ENCODE measurements around the gene DUS1L.

DUS1L gene

GRCh38 chr17:82106688-82107305 lies 41.2 kb upstream of the DUS1L start:
- peaks cover 18% of the 10 kb centered on the region for H3K4me1 Mint-ChIP-seq
- H3K27ac Mint-ChIP-seq (ENCODE audit: low read depth) = peak overlapping the region; percentile 96
- H3K27me3 Mint-ChIP-seq = no peaks in the 10 kb centered on the region
- peak overlapping the region; percentile 90 for H3K4me3 Mint-ChIP-seq
- peak; percentile 13 for ATAC-seq (replicated peaks; ENCODE audit: extremely low read depth, poor library complexity, severe bottlenecking)
- H3K9me3 Mint-ChIP-seq = no peaks in the 10 kb centered on the region
- H3K36me3 Mint-ChIP-seq (ENCODE audit: insufficient read depth) = peaks cover 4% of the 10 kb centered on the region
- no peak for DNase-seq (ENCODE audit: low spot score in 2 of 2)

- peak in 1 of 2 donors; percentile 31 for DNase-seq (ENCODE audit: low spot score in 2 of 2)
- Mint-ChIP-seq H3K27me3 (no peaks in the 10 kb centered on the region), H3K4me1 (peaks cover 18% of the 10 kb centered on the region), H3K4me3 (peak overlapping the region; percentile 90), H3K36me3 (ENCODE audit: insufficient read depth) (peaks cover 6% of the 10 kb centered on the region), H3K27ac (ENCODE audit: low read depth) (peak overlapping the region; percentile 96), H3K9me3 (no peaks in the 10 kb centered on the region)
- ATAC-seq (replicated peaks; ENCODE audit: extremely low read depth, poor library complexity, severe bottlenecking) = peak; percentile 76
Observed at GRCh38 chr17:82105882-82106687, 40.5 kb upstream of the DUS1L start.

DNA sequence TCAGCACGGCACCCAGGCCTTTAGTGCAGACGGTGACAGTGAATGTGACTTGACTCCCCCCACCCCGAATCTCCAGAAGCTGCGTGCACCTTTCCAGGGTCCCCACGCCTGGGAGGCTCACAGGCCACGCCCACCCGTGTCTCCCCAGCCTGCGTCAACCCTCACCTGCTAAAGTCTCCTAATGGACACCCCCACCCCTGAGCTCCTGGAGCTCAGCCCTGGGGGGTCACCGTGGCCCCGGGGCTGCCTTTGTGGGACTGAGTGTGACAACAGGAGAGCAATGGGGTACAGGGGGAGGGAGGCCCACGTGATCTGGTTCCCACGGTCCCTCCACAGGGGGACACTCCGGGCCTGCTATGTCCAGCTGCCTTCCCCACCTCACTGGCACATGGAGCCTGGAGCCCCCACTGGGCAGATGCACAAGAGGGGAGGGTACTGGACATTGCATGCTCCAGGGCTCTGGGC lies 39.8 kb upstream of the DUS1L start:
- H3K4me1 Mint-ChIP-seq = peaks cover 18% of the 10 kb centered on the region
- peaks cover 6% of the 10 kb centered on the region for H3K36me3 Mint-ChIP-seq (ENCODE audit: insufficient read depth)
- no peak for ATAC-seq (replicated peaks; ENCODE audit: extremely low read depth, poor library complexity, severe bottlenecking)
- no peak for DNase-seq (ENCODE audit: low spot score in 2 of 2)
- H3K27ac Mint-ChIP-seq (ENCODE audit: low read depth) = peak overlapping the region; percentile 96
- no peaks in the 10 kb centered on the region for H3K27me3 Mint-ChIP-seq
- no peaks in the 10 kb centered on the region for H3K9me3 Mint-ChIP-seq
- H3K4me3 Mint-ChIP-seq = peak overlapping the region; percentile 90

GRCh38 chr17:82104797-82105416 lies 39.3 kb upstream of the DUS1L start:
- Mint-ChIP-seq H3K27ac (ENCODE audit: low read depth) (peak overlapping the region; percentile 96), H3K36me3 (ENCODE audit: insufficient read depth) (peaks cover 6% of the 10 kb centered on the region)

GRCh38 chr17:82103553-82104451 lies 38.2 kb upstream of the DUS1L start:
- no peaks in the 10 kb centered on the region for H3K9me3 Mint-ChIP-seq
- no peak overlapping the region for H3K4me3 Mint-ChIP-seq
- peaks cover 25% of the 10 kb centered on the region for H3K4me1 Mint-ChIP-seq
- H3K36me3 Mint-ChIP-seq (ENCODE audit: insufficient read depth) = peaks cover 7% of the 10 kb centered on the region
- ATAC-seq (replicated peaks; ENCODE audit: extremely low read depth, poor library complexity, severe bottlenecking) = no peak
- H3K27ac Mint-ChIP-seq (ENCODE audit: low read depth) = peak overlapping the region; percentile 44
- H3K27me3 Mint-ChIP-seq = no peaks in the 10 kb centered on the region
- no peak for DNase-seq (ENCODE audit: low spot score in 2 of 2)

More at GRCh38 chr17:82104797-82105416, 39.3 kb upstream of the DUS1L start:
- H3K9me3 Mint-ChIP-seq = no peaks in the 10 kb centered on the region
- H3K4me1 Mint-ChIP-seq = peaks cover 18% of the 10 kb centered on the region
- H3K27me3 Mint-ChIP-seq = no peaks in the 10 kb centered on the region
- peak overlapping the region; percentile 90 for H3K4me3 Mint-ChIP-seq
- DNase-seq (ENCODE audit: low spot score in 2 of 2) = no peak
- no peak for ATAC-seq (replicated peaks; ENCODE audit: extremely low read depth, poor library complexity, severe bottlenecking)

DNA sequence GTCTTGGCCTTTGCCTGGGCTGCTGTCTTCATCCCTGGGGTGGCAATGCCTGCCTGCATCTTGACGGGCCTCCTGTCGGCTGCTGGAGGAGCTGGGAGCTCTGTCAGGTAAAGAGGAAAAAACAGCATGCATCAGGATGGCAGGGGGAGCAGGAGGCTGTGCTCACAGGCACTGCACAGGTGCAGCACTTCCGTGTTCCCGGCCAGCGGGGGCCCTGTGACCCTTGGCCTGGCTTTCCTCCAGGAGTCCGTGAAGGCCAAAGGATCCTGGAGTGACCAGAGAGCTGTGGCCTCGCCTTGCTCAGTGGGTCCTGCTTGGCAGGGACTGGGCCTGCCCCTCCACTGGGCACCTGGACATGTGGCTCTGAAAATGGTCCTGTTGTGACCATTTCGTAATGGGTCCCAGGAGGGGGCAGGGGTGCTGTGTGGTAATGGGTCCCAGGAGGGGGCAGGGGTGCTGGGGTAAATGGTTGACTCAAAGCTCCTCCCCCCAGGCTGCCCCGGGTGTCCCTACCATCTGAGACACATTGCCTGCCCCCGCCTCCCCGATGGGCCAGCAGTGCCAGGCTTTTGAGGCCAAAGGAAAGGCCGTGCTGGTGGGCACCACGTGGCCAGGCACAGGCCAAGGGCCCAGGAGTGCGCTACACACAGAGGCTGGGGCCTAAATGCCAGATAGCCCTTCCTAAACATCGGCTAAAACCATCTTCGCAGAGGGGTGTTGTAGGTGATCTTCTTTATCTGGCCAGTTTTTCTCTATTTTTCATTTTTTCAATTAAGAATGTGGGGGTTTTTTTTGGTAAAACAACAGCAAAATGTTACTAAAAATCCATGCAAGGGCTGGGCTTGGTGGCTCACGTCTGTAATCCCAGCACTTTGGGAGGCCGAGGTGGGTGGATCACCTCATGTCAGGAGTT lies 36.4 kb upstream of the DUS1L start:
- DNase-seq (ENCODE audit: low spot score in 2 of 2) (no peak), ATAC-seq (replicated peaks; ENCODE audit: extremely low read depth, poor library complexity, severe bottlenecking) (no peak)
- H3K4me1 Mint-ChIP-seq = peaks cover 25% of the 10 kb centered on the region
- H3K4me3 Mint-ChIP-seq = no peak overlapping the region
- H3K36me3 Mint-ChIP-seq (ENCODE audit: insufficient read depth) = peaks cover 7% of the 10 kb centered on the region
- no peaks in the 10 kb centered on the region for H3K9me3 Mint-ChIP-seq
- H3K27me3 Mint-ChIP-seq = no peaks in the 10 kb centered on the region
- H3K27ac Mint-ChIP-seq (ENCODE audit: low read depth) = no peak overlapping the region

DNA sequence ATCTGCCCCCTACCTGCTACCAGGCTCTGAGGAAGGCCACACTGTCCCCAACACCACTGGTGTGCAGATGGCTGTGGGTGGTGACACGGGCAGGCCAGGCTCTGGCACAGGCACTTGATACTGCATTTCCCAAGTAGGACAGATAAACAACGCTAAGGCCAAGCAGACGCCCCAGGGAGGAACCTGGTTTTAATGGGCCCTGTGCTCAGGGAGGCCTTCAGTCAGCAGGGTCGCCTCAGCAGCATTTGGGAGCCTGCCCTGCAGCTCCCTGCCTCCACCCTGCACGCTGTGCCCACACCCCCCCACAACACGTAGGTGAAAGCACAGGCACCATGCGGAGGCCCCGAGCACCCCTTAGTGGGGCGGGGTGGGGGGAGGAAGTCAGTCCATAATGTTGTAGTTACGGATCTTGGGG lies 35.7 kb upstream of the DUS1L start:
- Mint-ChIP-seq H3K36me3 (ENCODE audit: insufficient read depth) (peaks cover 7% of the 10 kb centered on the region), H3K4me3 (no peak overlapping the region)
- ATAC-seq (replicated peaks; ENCODE audit: extremely low read depth, poor library complexity, severe bottlenecking) = no peak

GRCh38 chr17:82100502-82101298 lies 35.1 kb upstream of the DUS1L start:
- peaks cover 15% of the 10 kb centered on the region for H3K4me1 Mint-ChIP-seq
- DNase-seq (ENCODE audit: low spot score in 2 of 2) = no peak
- peaks cover 4% of the 10 kb centered on the region for H3K36me3 Mint-ChIP-seq (ENCODE audit: insufficient read depth)
- no peaks in the 10 kb centered on the region for H3K9me3 Mint-ChIP-seq
- no peaks in the 10 kb centered on the region for H3K27me3 Mint-ChIP-seq
- H3K27ac Mint-ChIP-seq (ENCODE audit: low read depth) = peak overlapping the region; percentile 84
- ATAC-seq (replicated peaks; ENCODE audit: extremely low read depth, poor library complexity, severe bottlenecking) = no peak
- H3K4me3 Mint-ChIP-seq = no peak overlapping the region

More for the DNA sequence above, 35.7 kb upstream of the DUS1L start:
- peaks cover 21% of the 10 kb centered on the region for H3K4me1 Mint-ChIP-seq
- H3K27me3 Mint-ChIP-seq = no peaks in the 10 kb centered on the region
- peak overlapping the region; percentile 84 for H3K27ac Mint-ChIP-seq (ENCODE audit: low read depth)
- H3K9me3 Mint-ChIP-seq = no peaks in the 10 kb centered on the region
- DNase-seq (ENCODE audit: low spot score in 2 of 2) = no peak

DNA sequence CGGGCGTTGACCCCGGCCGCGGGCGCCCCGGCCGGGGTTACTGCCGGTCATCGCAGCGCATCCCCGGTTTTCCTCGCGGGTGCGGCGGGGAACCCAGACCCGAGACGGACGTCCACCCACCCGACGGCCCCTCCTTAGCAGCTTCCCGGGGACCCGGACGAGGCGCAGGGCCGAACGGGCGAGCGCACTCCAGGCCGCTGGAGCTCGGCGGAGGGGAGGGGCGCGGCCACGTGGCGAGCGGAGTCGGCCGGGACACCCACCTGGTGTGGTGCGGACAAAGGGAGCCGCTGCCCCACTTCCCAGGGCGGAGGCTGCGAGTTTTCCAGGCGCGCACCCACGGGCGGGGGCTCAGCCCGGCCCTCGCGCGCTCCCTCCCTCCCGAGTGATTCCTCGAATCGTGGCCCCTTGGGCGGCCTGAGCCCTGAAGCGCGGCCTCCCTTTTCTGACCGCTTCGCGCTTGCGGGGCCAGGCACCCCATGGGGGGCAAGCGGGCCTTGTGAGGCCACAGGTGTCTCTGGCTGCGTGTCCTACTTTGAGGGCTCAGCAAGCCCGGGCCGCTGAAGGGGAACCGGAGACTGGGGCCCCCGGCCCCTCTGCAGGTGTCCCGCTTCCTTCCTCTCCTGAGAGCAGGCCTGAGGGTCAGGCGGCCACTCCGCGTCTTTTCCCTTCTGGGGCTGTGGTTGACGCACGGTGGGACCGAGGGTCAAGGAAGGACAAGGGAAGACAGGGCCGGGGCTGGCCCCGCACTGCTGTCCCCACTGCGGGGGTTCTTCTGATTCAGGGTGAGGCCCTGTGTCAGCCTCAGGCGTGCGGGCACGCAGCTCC lies 33.5 kb upstream of the DUS1L start:
- no peak for ATAC-seq (replicated peaks; ENCODE audit: extremely low read depth, poor library complexity, severe bottlenecking)

DNA sequence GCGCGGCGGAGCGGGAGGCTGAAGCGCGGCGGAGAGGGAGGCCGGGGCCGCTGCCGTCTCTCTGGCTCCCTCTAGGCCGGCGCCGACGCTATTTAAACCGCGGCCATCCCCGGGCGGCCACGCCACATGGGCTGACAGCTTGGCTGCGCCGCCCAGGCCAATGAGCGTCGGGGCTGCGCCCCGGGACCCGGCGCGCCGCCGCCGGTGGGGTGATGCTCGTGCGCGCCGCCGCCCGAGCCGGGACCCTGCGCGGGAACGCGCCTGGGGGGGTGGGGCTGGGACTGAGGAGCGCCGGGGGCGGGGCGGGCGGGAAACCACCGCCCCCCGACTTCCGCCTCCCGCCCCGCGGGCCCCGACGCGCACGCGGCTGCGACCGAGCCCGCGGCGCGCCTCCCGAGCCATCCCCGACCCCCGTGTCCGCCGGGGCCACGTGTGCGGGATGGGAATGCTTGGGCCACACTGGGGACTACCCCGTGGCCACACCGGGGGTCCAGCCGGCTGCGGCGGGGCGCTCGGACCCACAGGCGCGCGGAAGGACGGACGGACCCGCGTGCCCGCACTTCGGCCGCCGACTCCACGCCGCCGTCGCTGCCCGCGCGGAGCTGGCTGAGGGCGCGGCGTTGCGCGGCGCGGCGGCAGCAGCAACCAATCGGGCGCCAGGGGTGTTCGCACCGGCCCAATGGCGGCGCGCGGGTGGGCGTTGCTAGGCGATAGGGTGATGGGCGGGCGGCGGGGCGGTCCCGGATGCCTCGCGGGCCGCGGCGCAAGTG lies 32.8 kb upstream of the DUS1L start, which contains the start of gene FASN:
Gene FASN (minus strand): TSS at position 68 of the 770 bp plus-strand sequence. CDS start 1,791 bp downstream, outside the sequence.
- ATAC-seq (replicated peaks; ENCODE audit: extremely low read depth, poor library complexity, severe bottlenecking) = peak; percentile 86
- Mint-ChIP-seq H3K36me3 (ENCODE audit: insufficient read depth) (peaks cover 6% of the 10 kb centered on the region), H3K4me1 (peaks cover 7% of the 10 kb centered on the region), H3K4me3 (peak within 1 kb of the TSS; percentile 78), H3K9me3 (no peaks in the 10 kb centered on the region), H3K27me3 (no peaks in the 10 kb centered on the region), H3K27ac (ENCODE audit: low read depth) (peak within 1 kb of the TSS; percentile 84)
- DNase-seq (ENCODE audit: low spot score in 2 of 2) = peak; percentile 79 to 83

More for the DNA sequence above, 33.5 kb upstream of the DUS1L start:
- Mint-ChIP-seq H3K27me3 (no peaks in the 10 kb centered on the region), H3K4me1 (peaks cover 7% of the 10 kb centered on the region), H3K4me3 (peak overlapping the region; percentile 78), H3K27ac (ENCODE audit: low read depth) (peak overlapping the region; percentile 84), H3K9me3 (no peaks in the 10 kb centered on the region), H3K36me3 (ENCODE audit: insufficient read depth) (peaks cover 6% of the 10 kb centered on the region)
- DNase-seq (ENCODE audit: low spot score in 2 of 2) = no peak

Data from central memory CD8-positive, alpha-beta T cell (primary cell).